ENCODE measurements around the gene DSC1. TPM values are rescaled to one million over a fixed set of nuclear protein-coding genes. Genes with fewer than 3 reads are reported as not detected.
A peak's percentile ranks its signal among the peaks of the same experiment; 100 is the strongest.

DSC1 gene
- total and polyA plus RNA-seq, 12 donors, result not detected

GRCh38 chr18:31104444-31104843, 58.2 kb downstream of the DSC1 start:
- no peak for DNase-seq
- no peak overlapping the region for H3K27ac ChIP-seq
- no peaks in the 10 kb centered on the region for H3K36me3 ChIP-seq (replicated peaks in 1 of 2)
- no peak for TF ChIP-seq POLR2A (IDR thresholded peaks at IDR 0.05)
- TF ChIP-seq, protein P1, sequence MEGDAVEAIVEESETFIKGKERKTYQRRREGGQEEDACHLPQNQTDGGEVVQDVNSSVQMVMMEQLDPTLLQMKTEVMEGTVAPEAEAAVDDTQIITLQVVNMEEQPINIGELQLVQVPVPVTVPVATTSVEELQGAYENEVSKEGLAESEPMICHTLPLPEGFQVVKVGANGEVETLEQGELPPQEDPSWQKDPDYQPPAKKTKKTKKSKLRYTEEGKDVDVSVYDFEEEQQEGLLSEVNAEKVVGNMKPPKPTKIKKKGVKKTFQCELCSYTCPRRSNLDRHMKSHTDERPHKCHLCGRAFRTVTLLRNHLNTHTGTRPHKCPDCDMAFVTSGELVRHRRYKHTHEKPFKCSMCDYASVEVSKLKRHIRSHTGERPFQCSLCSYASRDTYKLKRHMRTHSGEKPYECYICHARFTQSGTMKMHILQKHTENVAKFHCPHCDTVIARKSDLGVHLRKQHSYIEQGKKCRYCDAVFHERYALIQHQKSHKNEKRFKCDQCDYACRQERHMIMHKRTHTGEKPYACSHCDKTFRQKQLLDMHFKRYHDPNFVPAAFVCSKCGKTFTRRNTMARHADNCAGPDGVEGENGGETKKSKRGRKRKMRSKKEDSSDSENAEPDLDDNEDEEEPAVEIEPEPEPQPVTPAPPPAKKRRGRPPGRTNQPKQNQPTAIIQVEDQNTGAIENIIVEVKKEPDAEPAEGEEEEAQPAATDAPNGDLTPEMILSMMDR (IDR thresholded peaks at IDR 0.05), result no peak
- WGBS, 4 donors, result 65 to 79% (median 69%) methylated on average over 3 of the region's 3 CpGs
- intact Hi-C loops (cut with DNase I), result no loop called here
- H3K27me3 ChIP-seq, result no peaks in the 10 kb centered on the region
- no peak overlapping the region for H3K4me3 ChIP-seq
- H3K9me3 ChIP-seq (replicated peaks in 1 of 3), result no peaks in the 10 kb centered on the region
- no peaks in the 10 kb centered on the region for H3K4me1 ChIP-seq (replicated peaks in 1 of 2)

DNA sequence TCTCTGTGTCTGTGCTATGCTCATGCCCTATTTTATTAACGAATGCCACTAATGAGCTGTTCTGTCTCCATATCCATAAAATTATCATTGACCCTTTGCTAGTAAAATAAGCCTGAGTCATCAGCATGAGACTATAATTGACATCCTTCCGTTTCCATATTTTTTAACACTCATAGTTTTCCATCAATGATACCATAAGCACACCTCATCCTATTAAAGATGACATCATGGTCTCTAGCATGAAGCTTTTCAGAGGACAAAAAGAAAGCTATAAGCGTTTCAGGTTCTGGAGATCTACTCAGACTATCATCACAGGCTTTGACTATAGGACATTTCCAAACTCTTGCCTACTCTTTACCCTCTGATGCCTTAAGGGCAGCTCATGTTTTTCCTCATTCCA, 59.2 kb downstream of the DSC1 start:
- TF ChIP-seq, protein P1 (IDR thresholded peaks at IDR 0.05), result no peak
- TF ChIP-seq POLR2A (IDR thresholded peaks at IDR 0.05), result no peak
- Histone ChIP-seq H3K4me1 (replicated peaks in 1 of 2) (no peaks in the 10 kb centered on the region), H3K9me3 (replicated peaks in 1 of 3) (no peaks in the 10 kb centered on the region), H3K27ac (no peak overlapping the region), H3K4me3 (no peak overlapping the region), H3K27me3 (no peaks in the 10 kb centered on the region), H3K36me3 (replicated peaks in 1 of 2) (no peaks in the 10 kb centered on the region)
- intact Hi-C loops (cut with DNase I), result no loop called here
- no peak for DNase-seq
- WGBS, 4 donors, result 71 to 83% (median 78%) methylated on average over 3 of the region's 3 CpGs

DNA sequence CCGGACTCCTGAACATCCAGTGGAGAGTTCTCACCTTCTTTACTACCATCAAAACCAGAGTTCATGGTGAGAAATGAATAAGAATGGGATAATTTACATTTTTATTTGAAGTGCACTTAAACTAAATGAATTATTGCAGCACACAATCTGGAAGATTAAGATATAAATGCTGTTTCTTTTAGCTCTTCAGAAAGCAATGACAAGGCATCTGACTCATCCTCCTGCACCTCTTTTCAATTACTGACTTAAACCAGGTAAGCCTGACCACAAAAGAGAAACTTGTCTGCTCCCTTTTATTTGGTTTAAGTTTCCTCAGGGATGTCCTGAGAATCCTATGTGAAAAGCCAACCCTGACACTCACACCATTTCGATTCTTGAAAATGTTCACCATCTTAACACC, 59.7 kb downstream of the DSC1 start:
- no peak overlapping the region for H3K27ac ChIP-seq
- H3K4me1 ChIP-seq (replicated peaks in 1 of 2), result no peaks in the 10 kb centered on the region
- intact Hi-C loops (cut with DNase I), result no loop called here
- 76 to 89% (median 86%) methylated on average over 2 of the region's 2 CpGs for WGBS, 4 donors
- H3K27me3 ChIP-seq, result no peaks in the 10 kb centered on the region
- no peak for DNase-seq
- H3K9me3 ChIP-seq (replicated peaks in 1 of 3), result no peaks in the 10 kb centered on the region
- no peaks in the 10 kb centered on the region for H3K36me3 ChIP-seq (replicated peaks in 1 of 2)
- no peak overlapping the region for H3K4me3 ChIP-seq
- no peak for TF ChIP-seq POLR2A (IDR thresholded peaks at IDR 0.05)
- TF ChIP-seq, protein P1 (IDR thresholded peaks at IDR 0.05), result no peak

- Histone ChIP-seq H3K27me3 (no peaks in the 10 kb centered on the region), H3K27ac (peak within 1 kb of the TSS; percentile 21 to 90 (median 62)), H3K36me3 (replicated peaks in 1 of 2) (no peaks in the 10 kb centered on the region), H3K9me3 (replicated peaks in 1 of 3) (no peaks in the 10 kb centered on the region), H3K4me1 (replicated peaks in 1 of 2) (no peaks in the 10 kb centered on the region), H3K4me3 (peak within 1 kb of the TSS in 2 of 4 donors; percentile 24 to 65)
- 2 to 6% (median 6%) methylated on average over 16 to 44 of the region's 44 CpGs for WGBS, 4 donors
- intact Hi-C loops (cut with DNase I), result no loop called here
- peak in 6 of 7 donors; percentile 12 to 20 (median 14) for DNase-seq
- TF ChIP-seq, protein P1 (IDR thresholded peaks at IDR 0.05), result no peak
- no peak for TF ChIP-seq POLR2A (IDR thresholded peaks at IDR 0.05)
Measured at GRCh38 chr18:31102025-31102684, 60.5 kb downstream of the DSC1 start, which contains the start of gene DSC2. Gene DSC2, minus strand, starts transcription at chr18:31102421. Its CDS starts 450 bp downstream, at chr18:31101971.

Measured in adrenal gland (tissue), 12 donors.